ENCODE data around the gene CD164L2.

Gene CD164L2

GRCh38 chr1:27343639-27344025, 39.5 kb downstream of the CD164L2 start:
- Histone ChIP-seq H3K4me3 (no peak overlapping the region), H3K27ac (no peak overlapping the region)
- DNase-seq (ENCODE audit: low spot score): no peak
- TF ChIP-seq, protein P1, sequence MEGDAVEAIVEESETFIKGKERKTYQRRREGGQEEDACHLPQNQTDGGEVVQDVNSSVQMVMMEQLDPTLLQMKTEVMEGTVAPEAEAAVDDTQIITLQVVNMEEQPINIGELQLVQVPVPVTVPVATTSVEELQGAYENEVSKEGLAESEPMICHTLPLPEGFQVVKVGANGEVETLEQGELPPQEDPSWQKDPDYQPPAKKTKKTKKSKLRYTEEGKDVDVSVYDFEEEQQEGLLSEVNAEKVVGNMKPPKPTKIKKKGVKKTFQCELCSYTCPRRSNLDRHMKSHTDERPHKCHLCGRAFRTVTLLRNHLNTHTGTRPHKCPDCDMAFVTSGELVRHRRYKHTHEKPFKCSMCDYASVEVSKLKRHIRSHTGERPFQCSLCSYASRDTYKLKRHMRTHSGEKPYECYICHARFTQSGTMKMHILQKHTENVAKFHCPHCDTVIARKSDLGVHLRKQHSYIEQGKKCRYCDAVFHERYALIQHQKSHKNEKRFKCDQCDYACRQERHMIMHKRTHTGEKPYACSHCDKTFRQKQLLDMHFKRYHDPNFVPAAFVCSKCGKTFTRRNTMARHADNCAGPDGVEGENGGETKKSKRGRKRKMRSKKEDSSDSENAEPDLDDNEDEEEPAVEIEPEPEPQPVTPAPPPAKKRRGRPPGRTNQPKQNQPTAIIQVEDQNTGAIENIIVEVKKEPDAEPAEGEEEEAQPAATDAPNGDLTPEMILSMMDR (IDR thresholded peaks at IDR 0.05): no peak

- Histone ChIP-seq H3K4me3 (no peak overlapping the region), H3K27ac (no peak overlapping the region)
- TF ChIP-seq, protein P1 (IDR thresholded peaks at IDR 0.05): no peak
- DNase-seq (ENCODE audit: low spot score): no peak
These were observed 40.1 kb downstream of the CD164L2 start for GRCh38 chr1:27342778-27343638.

DNA sequence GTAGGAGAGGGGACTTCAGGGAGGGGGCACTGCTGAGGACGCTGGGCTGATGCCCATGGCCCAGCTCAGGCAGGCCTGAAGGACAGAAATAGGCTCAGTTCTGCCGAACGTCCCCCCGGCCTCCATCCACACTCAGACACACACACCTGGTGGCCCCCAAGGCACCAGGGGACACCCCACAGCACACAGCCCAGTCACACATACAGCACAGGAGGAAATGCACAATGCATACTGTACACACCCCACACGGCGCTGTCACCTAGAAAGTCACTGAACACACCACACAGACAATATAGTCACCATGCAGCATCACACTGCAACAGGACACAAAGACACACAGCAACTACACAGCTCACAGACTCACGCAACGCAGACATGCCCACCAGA, 40.7 kb downstream of the CD164L2 start:
- no peak for DNase-seq (ENCODE audit: low spot score)
- TF ChIP-seq, protein P1 (IDR thresholded peaks at IDR 0.05): no peak
- Histone ChIP-seq H3K27ac (no peak overlapping the region), H3K4me3 (no peak overlapping the region)

GRCh38 chr1:27341525-27342252, 41.4 kb downstream of the CD164L2 start, which contains the start of gene SYTL1:
TSS of gene SYTL1 (plus strand) at chr1:27342022. CDS start at chr1:27345335, 3,313 bp downstream.
- no peak within 1 kb of the TSS for H3K27ac ChIP-seq
- DNase-seq (ENCODE audit: low spot score): no peak
- TF ChIP-seq, protein P1 (IDR thresholded peaks at IDR 0.05): no peak
- no peak within 1 kb of the TSS for H3K4me3 ChIP-seq

- DNase-seq (ENCODE audit: low spot score): no peak
- Histone ChIP-seq H3K27ac (no peak overlapping the region), H3K4me3 (no peak overlapping the region)
- TF ChIP-seq, protein P1 (IDR thresholded peaks at IDR 0.05): no peak
These were observed 43.9 kb downstream of the CD164L2 start for GRCh38 chr1:27339213-27339612.

GRCh38 chr1:27338751-27339150, 44.4 kb downstream of the CD164L2 start:
- Histone ChIP-seq H3K27ac (no peak overlapping the region), H3K4me3 (no peak overlapping the region)
- TF ChIP-seq, protein P1 (IDR thresholded peaks at IDR 0.05): no peak
- no peak for DNase-seq (ENCODE audit: low spot score)

Measured in coronary artery (tissue), 2 donors.